Fibroblast of skin of abdomen (primary cell): ENCODE data around the gene NPIPA5.
"Not testable (repeated sequence)": the region's sequence is repeated elsewhere in the genome, so short reads cannot be mapped to it uniquely, and the experiment has no call there.

Source experiments
- DNase-seq: peaks from one replicate; pipeline ENCODE4 v3.0.0-alpha.2; 2013

NPIPA5 gene

GRCh38 chr16:15389916-15390315 is 11.8 kb upstream of the NPIPA5 start:
- DNase-seq: not testable (repeated sequence)

GRCh38 chr16:15388060-15388459 is 10.0 kb upstream of the NPIPA5 start:
- not testable (repeated sequence) for DNase-seq

GRCh38 chr16:15382810-15383209 is 4.7 kb upstream of the NPIPA5 start:
- DNase-seq: not testable (repeated sequence)

- not testable (repeated sequence) for DNase-seq
Observed at GRCh38 chr16:15357495-15357894, 20.6 kb downstream of the NPIPA5 start.

- not testable (repeated sequence) for DNase-seq
Observed at GRCh38 chr16:15354846-15355245, 23.2 kb downstream of the NPIPA5 start.

- DNase-seq: not testable (repeated sequence)
Observed at GRCh38 chr16:15352852-15353251, 25.2 kb downstream of the NPIPA5 start.

- not testable (repeated sequence) for DNase-seq
Observed at GRCh38 chr16:15351745-15352144, 26.3 kb downstream of the NPIPA5 start.

- DNase-seq: not testable (repeated sequence)
Observed at GRCh38 chr16:15351251-15351650, 26.8 kb downstream of the NPIPA5 start.

- not testable (repeated sequence) for DNase-seq
Observed at GRCh38 chr16:15348721-15349120, 29.4 kb downstream of the NPIPA5 start.

- DNase-seq: not testable (repeated sequence)
Observed at GRCh38 chr16:15342337-15342736, 35.8 kb downstream of the NPIPA5 start.

- DNase-seq: not testable (repeated sequence)
Observed at GRCh38 chr16:15338986-15339385, 39.1 kb downstream of the NPIPA5 start.

- not testable (repeated sequence) for DNase-seq
Observed at GRCh38 chr16:15337974-15338605, 40.0 kb downstream of the NPIPA5 start.

- DNase-seq: not testable (repeated sequence)
Observed at GRCh38 chr16:15335609-15336008, 42.5 kb downstream of the NPIPA5 start.

- not testable (repeated sequence) for DNase-seq
Observed at GRCh38 chr16:15333969-15334368, 44.1 kb downstream of the NPIPA5 start.

GRCh38 chr16:15330978-15331377 is 47.1 kb downstream of the NPIPA5 start:
- not testable (repeated sequence) for DNase-seq

- not testable (repeated sequence) for DNase-seq
Observed at GRCh38 chr16:15324954-15325353, 53.1 kb downstream of the NPIPA5 start.

GRCh38 chr16:15323373-15323772 is 54.7 kb downstream of the NPIPA5 start:
- not testable (repeated sequence) for DNase-seq

GRCh38 chr16:15321221-15321620 is 56.9 kb downstream of the NPIPA5 start:
- not testable (repeated sequence) for DNase-seq

GRCh38 chr16:15314562-15314961 is 63.5 kb downstream of the NPIPA5 start:
- not testable (repeated sequence) for DNase-seq
